Measurements from ENCODE around the gene FXYD1. TPM values are rescaled to one million over a fixed set of nuclear protein-coding genes. Genes with fewer than 3 reads are reported as not detected.
"Not testable (repeated sequence)": the region's sequence is repeated elsewhere in the genome, so short reads cannot be mapped to it uniquely, and the experiment has no call there.

FXYD1 gene
- total RNA-seq (2014; rRNA removed; shearing (Covaris generic)) = not detected in 2 replicates
- 0.13 TPM in 1 of 2 replicates, not detected in the other for polyA plus RNA-seq (2015; cell fraction: cytosol; rRNA removed)
- polyA plus RNA-seq (2015; cell fraction: nucleus; rRNA removed) = not detected in 2 replicates

GRCh38 chr19:35138305-35138892, at the start of gene FXYD1:
Gene FXYD1, plus strand, starts transcription at chr19:35138824. Its CDS starts 1,256 bp downstream, at chr19:35140080.
- no peak for DNase-seq (ENCODE audit: low read depth, low spot score)
- in situ Hi-C loops (cut with HindIII; ENCODE audit: low pct_unique_long_range_greater_than_20kb, low sequenced_read_pairs) = no loop called here

GRCh38 chr19:35089554-35089953, 49.1 kb upstream of the FXYD1 start:
- DNase-seq (ENCODE audit: low read depth, low spot score) = no peak

GRCh38 chr19:35090160-35090505, 48.5 kb upstream of the FXYD1 start:
- in situ Hi-C loops (cut with HindIII; ENCODE audit: low pct_unique_long_range_greater_than_20kb, low sequenced_read_pairs) = no loop called here
- no peak for DNase-seq (ENCODE audit: low read depth, low spot score)

More at GRCh38 chr19:35089554-35089953, 49.1 kb upstream of the FXYD1 start:
- in situ Hi-C loops (cut with HindIII; ENCODE audit: low pct_unique_long_range_greater_than_20kb, low sequenced_read_pairs) = no loop called here

GRCh38 chr19:35090506-35091214, 48.0 kb upstream of the FXYD1 start:
- in situ Hi-C loops (cut with HindIII; ENCODE audit: low pct_unique_long_range_greater_than_20kb, low sequenced_read_pairs) = no loop called here

GRCh38 chr19:35093430-35093829, 45.2 kb upstream of the FXYD1 start:
- DNase-seq (ENCODE audit: low read depth, low spot score) = no peak

More at GRCh38 chr19:35090506-35091214, 48.0 kb upstream of the FXYD1 start:
- peak; percentile 65 for DNase-seq (ENCODE audit: low read depth, low spot score)

GRCh38 chr19:35093941-35094647, 44.5 kb upstream of the FXYD1 start:
- no peak for DNase-seq (ENCODE audit: low read depth, low spot score)
- in situ Hi-C loops (cut with HindIII; ENCODE audit: low pct_unique_long_range_greater_than_20kb, low sequenced_read_pairs) = no loop called here

More at GRCh38 chr19:35093430-35093829, 45.2 kb upstream of the FXYD1 start:
- in situ Hi-C loops (cut with HindIII; ENCODE audit: low pct_unique_long_range_greater_than_20kb, low sequenced_read_pairs) = no loop called here

- no peak for DNase-seq (ENCODE audit: low read depth, low spot score)
- in situ Hi-C loops (cut with HindIII; ENCODE audit: low pct_unique_long_range_greater_than_20kb, low sequenced_read_pairs) = no loop called here
Observed at GRCh38 chr19:35094656-35095055, 44.0 kb upstream of the FXYD1 start.

- no peak for DNase-seq (ENCODE audit: low read depth, low spot score)
- in situ Hi-C loops (cut with HindIII; ENCODE audit: low pct_unique_long_range_greater_than_20kb, low sequenced_read_pairs) = no loop called here
Observed at GRCh38 chr19:35095667-35096368, 42.8 kb upstream of the FXYD1 start.

GRCh38 chr19:35098413-35099049, 40.1 kb upstream of the FXYD1 start:
- in situ Hi-C loops (cut with HindIII; ENCODE audit: low pct_unique_long_range_greater_than_20kb, low sequenced_read_pairs) = no loop called here
- DNase-seq (ENCODE audit: low read depth, low spot score) = no peak

- DNase-seq (ENCODE audit: low read depth, low spot score) = no peak
- in situ Hi-C loops (cut with HindIII; ENCODE audit: low pct_unique_long_range_greater_than_20kb, low sequenced_read_pairs) = no loop called here
Observed at GRCh38 chr19:35099155-35099896, 39.3 kb upstream of the FXYD1 start.

GRCh38 chr19:35099897-35100275, 38.7 kb upstream of the FXYD1 start:
- DNase-seq (ENCODE audit: low read depth, low spot score) = no peak
- in situ Hi-C loops (cut with HindIII; ENCODE audit: low pct_unique_long_range_greater_than_20kb, low sequenced_read_pairs) = no loop called here

- DNase-seq (ENCODE audit: low read depth, low spot score) = peak; percentile 35
- in situ Hi-C loops (cut with HindIII; ENCODE audit: low pct_unique_long_range_greater_than_20kb, low sequenced_read_pairs) = no loop called here
Observed at GRCh38 chr19:35100588-35101533, 37.8 kb upstream of the FXYD1 start.

GRCh38 chr19:35101949-35102348, 36.7 kb upstream of the FXYD1 start:
- DNase-seq (ENCODE audit: low read depth, low spot score); in situ Hi-C loops (cut with HindIII; ENCODE audit: low pct_unique_long_range_greater_than_20kb, low sequenced_read_pairs): not testable (repeated sequence)

GRCh38 chr19:35103614-35104013, 35.0 kb upstream of the FXYD1 start:
- DNase-seq (ENCODE audit: low read depth, low spot score); in situ Hi-C loops (cut with HindIII; ENCODE audit: low pct_unique_long_range_greater_than_20kb, low sequenced_read_pairs): not testable (repeated sequence)

GRCh38 chr19:35104361-35104760, 34.3 kb upstream of the FXYD1 start:
- in situ Hi-C loops (cut with HindIII; ENCODE audit: low pct_unique_long_range_greater_than_20kb, low sequenced_read_pairs) = no loop called here
- DNase-seq (ENCODE audit: low read depth, low spot score) = no peak

GRCh38 chr19:35105047-35105410, 33.6 kb upstream of the FXYD1 start:
- in situ Hi-C loops (cut with HindIII; ENCODE audit: low pct_unique_long_range_greater_than_20kb, low sequenced_read_pairs) = no loop called here
- DNase-seq (ENCODE audit: low read depth, low spot score) = no peak

All from SK-MEL-5 (cell line).